Measurements from ENCODE around the gene ENPP1. TPM values are rescaled to one million over a fixed set of nuclear protein-coding genes. Genes with fewer than 3 reads are reported as not detected.

Gene ENPP1
- total RNA-seq, 1 donor from 2014 or later, result 3.5 TPM

Other genes with a start within 250 kb of the ENPP1 start
- gene ARG1, start 234.8 kb upstream of the ENPP1 start, total RNA-seq, result not detected in 2 replicates
- gene MED23, start 179.8 kb upstream of the ENPP1 start, total RNA-seq, result 37.6 and 38.8 TPM in 2 replicates
- gene ENPP3, start 170.7 kb upstream of the ENPP1 start, total RNA-seq, result 1.9 and 2.7 TPM in 2 replicates
- gene OR2A4, start 106.6 kb upstream of the ENPP1 start, total RNA-seq, result not detected in 2 replicates
- not detected in 2 replicates for gene CTAGE9, start 97.0 kb upstream of the ENPP1 start, total RNA-seq
- not detected in 2 replicates for gene CCN2, start 143.4 kb downstream of the ENPP1 start, total RNA-seq